Caco-2 (cell line): ENCODE results near the gene OPTN. TPM values are rescaled to one million over a fixed set of nuclear protein-coding genes. Genes with fewer than 3 reads are reported as not detected.

Experiments used
- BruUV-seq: library from RNA; stranded (reverse); fragments of 400-500 nt; replicated peaks from 2 replicates; lab custom pipeline; 2021; lab: Mats Ljungman, UMichigan
- CTCF ChIA-PET: fragments of 300-600 bp; sonication (Branson Sonifier 250); formaldehyde crosslinking; loops from one replicate; lab custom pipeline; 2022; ENCODE audit warnings: antibody characterized with exemption; lab: Charles Lee
- POLR2A ChIA-PET: fragments of 300-600 bp; sonication (Branson Sonifier 250); formaldehyde crosslinking; loops from one replicate; lab custom pipeline; 2022; ENCODE audit warnings: antibody characterized with exemption; lab: Charles Lee
- DNase-seq, 2 experiments: peaks; one replicate each; pipeline versions ENCODE4 v3.0.0 to v3.0.0-alpha.2; 2020 to 2022
- H3K27me3 ChIP-seq: replicated peaks from 2 replicates; pipeline ENCODE4 v1.6.0; 2011; ENCODE audit warnings: low read length; ENCODE audit not compliant: control insufficient read depth, insufficient read depth
- H3K36me3 ChIP-seq: 2 replicates; pipeline ENCODE4 v1.5.1; 2011; ENCODE audit warnings: low read length; ENCODE audit not compliant: control insufficient read depth, insufficient read depth
- H3K4me1 ChIP-seq: fragments of 250-450 bp; sonication (Bioruptor Pico); 2 replicates; pipeline ENCODE4 v1.5.1; 2020; ENCODE audit warnings: mild to moderate bottlenecking
- H3K4me3 ChIP-seq: 2 replicates; pipeline ENCODE4 v1.5.1; 2011; ENCODE audit warnings: low read depth, mild to moderate bottlenecking, control low read depth, low read length
- H3K9me3 ChIP-seq: fragments of 250-450 bp; sonication (Bioruptor Pico); 2 replicates; pipeline ENCODE4 v1.5.1; 2020; ENCODE audit warnings: mild to moderate bottlenecking, moderate library complexity
- H3K27ac Mint-ChIP-seq: one replicate; pipeline ENCODE4 v1.8.0; 2022; ENCODE audit warnings: mixed read lengths; ENCODE audit not compliant: unreplicated experiment
- H3K27me3 Mint-ChIP-seq: one replicate; pipeline ENCODE4 v1.8.0; 2022; ENCODE audit warnings: mixed read lengths; ENCODE audit not compliant: insufficient read depth, unreplicated experiment
- H3K36me3 Mint-ChIP-seq: one replicate; pipeline ENCODE4 v1.8.0; 2022; ENCODE audit warnings: mild to moderate bottlenecking, mixed read lengths; ENCODE audit not compliant: insufficient read depth, unreplicated experiment
- H3K4me1 Mint-ChIP-seq: one replicate; pipeline ENCODE4 v1.8.0; 2022; ENCODE audit warnings: low read depth, mixed read lengths; ENCODE audit not compliant: unreplicated experiment
- H3K4me3 Mint-ChIP-seq: one replicate; pipeline ENCODE4 v1.8.0; 2022; ENCODE audit warnings: mild to moderate bottlenecking, moderate library complexity, mixed read lengths; ENCODE audit not compliant: unreplicated experiment
- H3K9me3 Mint-ChIP-seq: one replicate; pipeline ENCODE4 v1.8.0; 2022; ENCODE audit warnings: mixed read lengths; ENCODE audit not compliant: unreplicated experiment
- intact Hi-C: fragments of 100-400 bp; cut with micrococcal nuclease; formaldehyde crosslinking; loops from one replicate; pipeline ENCODE4 v1.10.0; 2022; ENCODE audit not compliant: unreplicated experiment
- total RNA-seq: library from RNA; stranded (reverse); gene quantifications from 2 replicates; pipeline ENCODE4 v1.2.3, GENCODE V29; 2022
- TF ChIP-seq, protein P1 (sequence below), 2 experiments: fragments of 200-600 bp in 1 of 2; IDR thresholded peaks; 1 replicate in 1 of 2; 2 replicates in 1 of 2; pipeline versions ENCODE4 v1.5.1 to v1.8.0; 2011 to 2022; ENCODE audit warnings: antibody characterized with exemption in 1 of 2, control low read depth in 1 of 2, inconsistent platforms in 1 of 2, low read depth in 1 of 2, low read length in 1 of 2, mild to moderate bottlenecking in 1 of 2, moderate library complexity in 1 of 2; ENCODE audit not compliant: insufficient read depth in 1 of 2, severe bottlenecking in 1 of 2, unreplicated experiment in 1 of 2

Gene OPTN
- total RNA-seq, 1 experiment from 2014 or later, result 59.6 TPM

DNA sequence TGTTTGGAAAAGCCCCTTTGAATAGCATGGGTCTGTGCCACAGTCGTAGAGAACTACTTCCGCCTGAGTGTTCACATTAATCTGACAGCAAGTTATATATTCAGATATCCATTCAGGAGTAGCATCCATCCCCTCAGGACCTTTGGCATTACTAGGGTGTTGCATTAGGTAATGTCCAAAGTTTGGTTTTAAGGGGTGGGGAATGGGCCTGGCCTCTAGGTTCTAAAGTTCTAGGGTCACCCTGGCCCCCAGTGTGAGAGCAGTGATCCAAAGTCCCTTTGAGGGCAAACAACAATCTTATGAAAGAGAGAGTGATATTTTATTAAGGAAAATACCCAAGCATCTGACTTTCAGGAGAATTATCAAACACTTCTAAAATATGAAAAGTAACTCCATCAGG, 73.7 kb downstream of the OPTN start:
- CTCF ChIA-PET, result interaction anchor here (0.5 kb wide), 1 partner anchor 109 kb away, joined by 3 read pairs; no protein-coding TSS in a partner anchor
- DNase-seq, result no peak
- Histone ChIP-seq H3K9me3 (no peaks in the 10 kb centered on the region), H3K36me3 (peaks cover 8% of the 10 kb centered on the region), H3K27me3 (no peaks in the 10 kb centered on the region), H3K4me1 (no peaks in the 10 kb centered on the region), H3K4me3 (no peak overlapping the region)
- POLR2A ChIA-PET, result no interaction called here
- Mint-ChIP-seq H3K27ac (no peak overlapping the region), H3K4me1 (no peaks in the 10 kb centered on the region), H3K27me3 (no peaks in the 10 kb centered on the region), H3K4me3 (no peak overlapping the region), H3K9me3 (no peaks in the 10 kb centered on the region), H3K36me3 (peaks cover 82% of the 10 kb centered on the region)
- TF ChIP-seq, protein P1, sequence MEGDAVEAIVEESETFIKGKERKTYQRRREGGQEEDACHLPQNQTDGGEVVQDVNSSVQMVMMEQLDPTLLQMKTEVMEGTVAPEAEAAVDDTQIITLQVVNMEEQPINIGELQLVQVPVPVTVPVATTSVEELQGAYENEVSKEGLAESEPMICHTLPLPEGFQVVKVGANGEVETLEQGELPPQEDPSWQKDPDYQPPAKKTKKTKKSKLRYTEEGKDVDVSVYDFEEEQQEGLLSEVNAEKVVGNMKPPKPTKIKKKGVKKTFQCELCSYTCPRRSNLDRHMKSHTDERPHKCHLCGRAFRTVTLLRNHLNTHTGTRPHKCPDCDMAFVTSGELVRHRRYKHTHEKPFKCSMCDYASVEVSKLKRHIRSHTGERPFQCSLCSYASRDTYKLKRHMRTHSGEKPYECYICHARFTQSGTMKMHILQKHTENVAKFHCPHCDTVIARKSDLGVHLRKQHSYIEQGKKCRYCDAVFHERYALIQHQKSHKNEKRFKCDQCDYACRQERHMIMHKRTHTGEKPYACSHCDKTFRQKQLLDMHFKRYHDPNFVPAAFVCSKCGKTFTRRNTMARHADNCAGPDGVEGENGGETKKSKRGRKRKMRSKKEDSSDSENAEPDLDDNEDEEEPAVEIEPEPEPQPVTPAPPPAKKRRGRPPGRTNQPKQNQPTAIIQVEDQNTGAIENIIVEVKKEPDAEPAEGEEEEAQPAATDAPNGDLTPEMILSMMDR (IDR thresholded peaks at IDR 0.05; ENCODE audit: insufficient read depth in 1 of 2, low read depth in 1 of 2, low read length in 1 of 2, severe bottlenecking in 1 of 2, unreplicated experiment in 1 of 2), result no peak
- intact Hi-C loops, result no loop called here
- no TSS peak for BruUV-seq

DNA sequence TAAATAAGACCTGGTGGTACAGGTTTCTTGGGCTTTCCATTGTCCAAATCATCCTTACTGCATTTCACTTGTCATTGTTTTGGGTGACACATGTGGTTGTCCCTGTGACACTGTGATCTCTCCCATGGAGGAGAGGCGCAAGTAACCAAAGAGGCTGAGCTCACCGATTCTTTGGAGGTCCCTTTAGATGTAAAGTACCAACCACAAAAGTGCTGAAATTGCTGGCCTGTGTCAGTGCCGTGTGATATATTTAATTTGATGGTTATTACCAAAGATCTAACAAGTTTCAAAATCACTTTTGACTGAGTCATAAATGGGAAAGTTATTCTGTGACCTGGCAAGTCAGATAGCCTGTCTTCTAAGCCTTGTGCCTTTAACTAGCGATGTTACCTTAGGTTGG, 80.8 kb downstream of the OPTN start:
- H3K4me1 ChIP-seq, result no peaks in the 10 kb centered on the region
- H3K9me3 ChIP-seq, result no peaks in the 10 kb centered on the region
- H3K36me3 Mint-ChIP-seq, result peaks cover 82% of the 10 kb centered on the region
- no peaks in the 10 kb centered on the region for H3K27me3 Mint-ChIP-seq
- no peak for DNase-seq
- intact Hi-C loops, result no loop called here
- H3K27ac Mint-ChIP-seq, result no peak overlapping the region
- no TSS peak for BruUV-seq
- no peak overlapping the region for H3K4me3 ChIP-seq
- ChIA-PET CTCF (no interaction called here), POLR2A (no interaction called here)
- H3K4me1 Mint-ChIP-seq, result no peaks in the 10 kb centered on the region
- no peaks in the 10 kb centered on the region for H3K9me3 Mint-ChIP-seq
- peaks cover 2% of the 10 kb centered on the region for H3K36me3 ChIP-seq
- TF ChIP-seq, protein P1 (IDR thresholded peaks at IDR 0.05; ENCODE audit: insufficient read depth in 1 of 2, low read depth in 1 of 2, low read length in 1 of 2, severe bottlenecking in 1 of 2, unreplicated experiment in 1 of 2), result no peak
- no peak overlapping the region for H3K4me3 Mint-ChIP-seq
- H3K27me3 ChIP-seq, result no peaks in the 10 kb centered on the region

DNA sequence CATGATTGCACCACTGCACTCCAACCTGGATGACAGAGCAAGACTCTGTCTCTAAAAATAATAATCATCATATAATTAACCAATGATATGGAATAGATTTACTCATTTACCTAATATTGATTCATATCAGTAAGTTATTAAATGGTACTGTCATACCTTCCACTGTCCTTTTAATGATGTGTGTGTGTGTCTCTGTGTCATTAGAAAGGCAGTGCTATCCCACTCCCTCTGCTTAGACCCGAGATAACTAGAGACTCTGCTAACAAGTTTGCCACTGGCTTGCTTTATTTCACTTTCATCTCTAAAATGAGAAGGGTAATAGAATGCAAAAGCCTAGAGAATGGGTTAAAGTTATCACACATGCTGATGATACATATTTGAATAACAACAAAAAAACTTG, 82.5 kb downstream of the OPTN start:
- H3K36me3 ChIP-seq, result peaks cover 2% of the 10 kb centered on the region
- no peaks in the 10 kb centered on the region for H3K9me3 ChIP-seq
- H3K4me3 ChIP-seq, result no peak overlapping the region
- no peaks in the 10 kb centered on the region for H3K4me1 ChIP-seq
- Mint-ChIP-seq H3K27ac (no peak overlapping the region), H3K4me1 (no peaks in the 10 kb centered on the region), H3K9me3 (no peaks in the 10 kb centered on the region), H3K27me3 (no peaks in the 10 kb centered on the region), H3K36me3 (peaks cover 83% of the 10 kb centered on the region), H3K4me3 (no peak overlapping the region)
- POLR2A ChIA-PET, result no interaction called here
- intact Hi-C loops, result no loop called here
- CTCF ChIA-PET, result no interaction called here
- TF ChIP-seq, protein P1 (IDR thresholded peaks at IDR 0.05; ENCODE audit: insufficient read depth in 1 of 2, low read depth in 1 of 2, low read length in 1 of 2, severe bottlenecking in 1 of 2, unreplicated experiment in 1 of 2), result no peak
- BruUV-seq, result no TSS peak
- DNase-seq, result no peak
- no peaks in the 10 kb centered on the region for H3K27me3 ChIP-seq
